AG20443 (cell line): Measurements from ENCODE around the gene MCCC1.
"Not testable (repeated sequence)": the region's sequence is repeated elsewhere in the genome, so short reads cannot be mapped to it uniquely, and the experiment has no call there.

ENCODE experiments used
- DNase-seq: peaks from one replicate; pipeline ENCODE4 v3.0.0; 2012; ENCODE audit warnings: low spot score, mixed read lengths

MCCC1 gene

GRCh38 chr3:183103950-183104349, 4.7 kb upstream of the MCCC1 start:
- not testable (repeated sequence) for DNase-seq

DNA sequence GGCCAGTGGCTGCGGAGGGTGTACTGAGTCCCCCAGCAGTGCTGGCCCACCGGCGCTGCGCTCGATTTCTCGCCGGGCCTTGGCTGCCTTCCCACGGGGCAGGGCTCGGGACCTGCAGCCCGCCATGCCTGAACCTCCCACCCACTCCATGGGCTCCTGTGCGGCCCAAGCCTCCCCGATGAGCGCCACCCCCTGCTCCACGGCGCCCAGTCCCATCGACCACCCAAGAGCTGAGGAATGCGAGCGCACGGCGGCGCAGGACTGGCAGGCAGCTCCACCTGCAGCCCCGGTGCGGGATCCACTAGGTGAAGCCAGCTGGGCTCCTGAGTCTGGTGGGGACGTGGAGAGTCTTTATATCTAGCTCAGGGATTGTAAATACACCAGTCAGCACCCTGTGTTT, 1.7 kb upstream of the MCCC1 start:
- DNase-seq = not testable (repeated sequence)

DNA sequence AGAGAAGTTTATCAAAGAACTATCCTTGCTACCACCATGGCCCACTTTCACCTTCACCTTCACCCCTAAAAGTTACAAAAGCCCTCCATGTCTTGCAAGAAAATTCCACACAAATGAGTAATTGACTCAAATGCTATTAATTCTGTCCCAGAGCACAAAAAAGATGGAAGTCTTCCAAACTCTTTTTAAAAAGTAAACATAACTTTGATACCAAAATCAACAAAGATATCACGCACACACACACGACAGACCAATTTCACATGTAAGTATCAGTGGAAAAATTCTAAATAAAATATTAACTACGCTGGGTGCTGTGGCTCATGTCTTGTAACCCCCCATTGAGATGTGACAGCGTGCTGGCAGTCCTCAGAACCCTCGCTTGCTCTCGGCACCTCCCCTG, 1.1 kb upstream of the MCCC1 start:
- no peak for DNase-seq

DNA sequence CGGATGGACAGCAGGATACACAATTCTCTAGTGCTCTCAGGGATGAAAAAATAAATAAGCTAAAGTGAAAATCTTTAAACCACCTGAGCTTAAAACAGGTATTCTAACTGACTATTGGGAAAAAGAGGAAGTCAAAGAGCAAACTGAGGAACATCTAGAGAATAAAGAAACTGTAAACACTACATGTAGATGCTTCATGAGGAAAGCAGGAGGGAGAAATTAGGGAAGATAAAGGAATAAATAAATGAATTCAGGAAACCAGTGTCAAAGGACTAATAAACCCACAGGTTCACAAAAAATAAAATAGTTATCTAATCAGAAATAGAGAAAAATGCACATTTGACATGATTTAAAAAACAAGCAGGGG, 525 bp upstream of the MCCC1 start:
- DNase-seq = no peak

DNA sequence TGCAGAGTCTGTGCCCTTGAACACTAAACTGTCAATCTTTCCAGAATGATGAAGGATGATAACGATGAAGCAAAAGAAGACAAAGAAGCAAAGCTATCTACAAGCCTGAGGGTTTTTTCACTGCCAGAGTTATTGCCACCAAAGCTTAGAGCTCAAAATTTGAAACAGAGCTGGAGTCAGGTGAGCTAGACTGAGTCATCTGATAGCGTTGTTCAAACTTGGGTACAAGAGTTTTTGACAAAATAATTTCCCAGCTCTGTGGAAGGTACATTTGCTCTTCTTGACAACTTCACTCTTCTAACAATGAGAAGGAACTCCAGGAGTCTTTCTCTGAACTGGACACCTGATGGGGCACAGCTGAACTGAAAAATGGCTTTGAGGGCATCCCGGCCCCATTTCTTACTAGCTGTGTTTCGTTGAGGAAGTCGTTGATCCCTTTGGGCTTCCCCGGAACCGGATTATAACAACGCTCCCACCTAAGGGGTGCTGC, 715 bp downstream of the MCCC1 start:
- DNase-seq = no peak

DNA sequence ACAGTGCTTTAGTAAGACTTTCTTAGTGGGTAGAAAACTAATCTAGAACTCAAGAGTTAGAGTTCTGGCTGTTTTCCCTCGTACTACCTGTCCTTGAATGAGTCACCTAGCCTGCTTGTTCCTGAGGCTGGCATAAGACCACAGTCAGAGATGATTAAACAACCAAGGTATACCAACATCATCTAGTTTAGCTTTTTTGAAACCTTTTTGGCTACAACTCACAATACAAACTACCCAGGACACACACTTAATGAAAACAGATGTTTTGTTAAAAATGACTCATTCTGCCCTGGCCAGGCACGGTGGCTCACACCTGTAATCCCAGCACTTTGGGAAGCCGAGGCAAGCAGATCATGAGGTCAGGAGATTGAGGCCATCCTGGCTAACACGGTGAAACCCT, 4.6 kb downstream of the MCCC1 start:
- no peak for DNase-seq

- DNase-seq = no peak
Measured at GRCh38 chr3:183092256-183092655, 7.0 kb downstream of the MCCC1 start.

- no peak for DNase-seq
Measured at GRCh38 chr3:183087184-183087583, 12.1 kb downstream of the MCCC1 start.

GRCh38 chr3:183085634-183086390, 13.5 kb downstream of the MCCC1 start:
- DNase-seq = no peak

DNA sequence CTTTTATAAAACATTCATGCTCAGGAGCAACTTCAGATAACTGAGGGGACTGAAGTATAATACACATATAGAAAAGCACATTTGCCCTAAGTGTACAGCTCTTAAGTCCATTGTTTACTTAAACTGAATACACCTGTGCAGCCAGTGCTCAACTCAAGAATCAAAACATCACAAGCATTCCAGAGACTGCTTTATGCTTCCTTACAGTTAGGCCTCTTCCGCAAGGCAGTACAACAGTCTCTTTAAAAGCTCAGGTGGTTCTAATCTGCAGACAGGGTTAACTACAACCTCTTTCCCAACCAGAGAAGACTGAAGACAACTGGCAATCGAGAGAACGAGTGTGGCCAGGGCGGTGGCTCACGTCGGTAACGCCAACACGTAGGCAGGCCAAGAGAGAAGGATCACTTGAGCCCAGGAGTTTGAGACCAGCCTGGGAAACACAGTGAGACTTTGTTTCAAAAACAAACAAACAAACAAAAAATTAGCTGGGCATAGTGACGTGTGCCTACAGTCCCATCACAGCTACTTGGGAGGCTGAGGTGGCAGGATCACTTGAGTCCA, 16.9 kb downstream of the MCCC1 start:
- no peak for DNase-seq

GRCh38 chr3:183081459-183082183, 17.7 kb downstream of the MCCC1 start:
- no peak for DNase-seq

DNA sequence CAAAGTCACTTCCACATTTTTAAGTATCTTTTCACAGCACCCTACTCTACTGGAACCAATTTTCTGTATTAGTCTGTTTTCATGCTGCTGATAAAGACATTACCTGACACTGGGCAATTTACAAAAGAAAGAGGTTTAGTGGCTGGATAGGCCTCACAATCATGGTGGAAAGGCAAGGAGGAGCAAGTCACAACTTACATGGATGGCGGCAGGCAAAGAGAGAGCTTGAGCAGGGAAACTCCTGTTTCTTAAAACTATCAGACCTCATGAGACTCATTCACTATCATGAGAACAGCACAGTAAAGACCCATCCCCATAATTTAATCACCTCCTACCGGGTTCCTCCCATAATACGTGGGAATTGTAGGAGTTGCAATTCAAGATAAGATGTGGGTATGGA, 18.7 kb downstream of the MCCC1 start:
- no peak for DNase-seq

GRCh38 chr3:183074881-183075280, 24.4 kb downstream of the MCCC1 start:
- DNase-seq = no peak

- DNase-seq = no peak
Measured at GRCh38 chr3:183074261-183074660, 25.0 kb downstream of the MCCC1 start.

- no peak for DNase-seq
Measured at GRCh38 chr3:183073839-183074238, 25.5 kb downstream of the MCCC1 start.

GRCh38 chr3:183070892-183071291, 28.4 kb downstream of the MCCC1 start:
- no peak for DNase-seq

GRCh38 chr3:183069086-183069485, 30.2 kb downstream of the MCCC1 start:
- no peak for DNase-seq

DNA sequence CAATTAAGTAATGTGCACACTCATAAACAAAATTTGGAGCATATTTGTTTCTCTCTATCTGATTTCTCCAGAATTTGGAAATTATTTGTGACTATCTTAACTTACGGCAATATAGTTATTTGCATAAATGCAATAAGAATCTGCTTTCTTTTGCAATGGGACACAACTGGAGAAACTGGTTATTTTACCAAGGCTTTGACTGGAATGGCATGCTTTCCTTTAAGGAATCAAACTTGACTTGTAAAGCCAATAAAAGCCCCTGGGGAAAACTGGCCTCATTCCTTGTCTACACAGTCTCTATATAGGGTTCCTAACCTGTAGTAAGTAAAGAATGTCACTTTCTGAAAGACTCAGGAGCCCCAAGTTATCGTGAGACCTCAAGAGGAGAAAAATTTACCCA, 32.4 kb downstream of the MCCC1 start:
- not testable (repeated sequence) for DNase-seq

- DNase-seq = no peak
Measured at GRCh38 chr3:183064475-183064874, 34.8 kb downstream of the MCCC1 start.

GRCh38 chr3:183061391-183062172, 37.7 kb downstream of the MCCC1 start:
- no peak for DNase-seq

GRCh38 chr3:183058351-183058750, 40.9 kb downstream of the MCCC1 start:
- no peak for DNase-seq

DNA sequence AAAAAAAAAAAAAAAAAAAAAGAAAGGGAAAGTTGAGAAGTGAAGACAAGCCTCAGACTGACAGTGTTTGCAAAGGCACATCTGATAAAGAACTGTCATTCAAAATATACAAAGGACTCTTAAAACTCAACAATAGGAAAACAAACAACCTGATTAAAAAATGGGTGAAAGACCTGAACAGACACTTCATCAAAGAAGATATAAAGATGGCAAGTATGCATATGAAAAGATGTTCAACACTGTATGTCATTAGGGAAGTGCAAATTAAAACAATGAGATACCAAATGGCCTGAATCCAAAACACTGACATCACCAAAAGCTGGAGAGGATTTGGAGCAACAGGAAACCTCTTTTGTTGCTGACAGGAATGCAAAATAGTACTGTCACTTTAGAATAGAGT, 48.6 kb downstream of the MCCC1 start:
- DNase-seq = no peak
